NCI-H1417 treated with DMSO at 0.1 percent for 48 hours (cell line): ENCODE measurements around the gene GMNC.
"Not testable (repeated sequence)": the region's sequence is repeated elsewhere in the genome, so short reads cannot be mapped to it uniquely, and the experiment has no call there.

Experiments used
- DNase-seq: peaks from one replicate; lab custom pipeline; 2025; lab: John Stamatoyannopoulos, UW

GMNC gene

GRCh38 chr3:190862209-190863118, at the start of gene GMNC:
Gene GMNC, minus strand, starts transcription at chr3:190862694. Its CDS starts 79 bp downstream, at chr3:190862615.
- DNase-seq = no peak

GRCh38 chr3:190911382-190911781, 48.9 kb upstream of the GMNC start:
- DNase-seq = peak; percentile 99

GRCh38 chr3:190909908-190910307, 47.4 kb upstream of the GMNC start:
- DNase-seq = no peak

- no peak for DNase-seq
Observed at GRCh38 chr3:190903156-190903555, 40.7 kb upstream of the GMNC start.

- DNase-seq = no peak
Observed at GRCh38 chr3:190902292-190902691, 39.8 kb upstream of the GMNC start.

- no peak for DNase-seq
Observed at GRCh38 chr3:190892395-190892902, 30.0 kb upstream of the GMNC start.

GRCh38 chr3:190886945-190887344, 24.5 kb upstream of the GMNC start:
- DNase-seq = no peak

GRCh38 chr3:190883973-190884832, 21.7 kb upstream of the GMNC start:
- peak; percentile 27 for DNase-seq

GRCh38 chr3:190883141-190883540, 20.6 kb upstream of the GMNC start:
- no peak for DNase-seq

GRCh38 chr3:190877925-190878324, 15.4 kb upstream of the GMNC start:
- DNase-seq = no peak

GRCh38 chr3:190876433-190876832, 13.9 kb upstream of the GMNC start:
- not testable (repeated sequence) for DNase-seq

- DNase-seq = not testable (repeated sequence)
Observed at GRCh38 chr3:190875061-190875460, 12.6 kb upstream of the GMNC start.

- DNase-seq = no peak
Observed at GRCh38 chr3:190870127-190870526, 7.6 kb upstream of the GMNC start.

GRCh38 chr3:190867071-190867470, 4.6 kb upstream of the GMNC start:
- DNase-seq = no peak

GRCh38 chr3:190865828-190866227, 3.3 kb upstream of the GMNC start:
- no peak for DNase-seq

- DNase-seq = no peak
Observed at GRCh38 chr3:190865419-190865818, 2.9 kb upstream of the GMNC start.

- no peak for DNase-seq
Observed at GRCh38 chr3:190864002-190864401, 1.5 kb upstream of the GMNC start.

- DNase-seq = no peak
Observed at GRCh38 chr3:190863119-190863465, 598 bp upstream of the GMNC start.

GRCh38 chr3:190860521-190860920, 2.0 kb downstream of the GMNC start:
- no peak for DNase-seq

GRCh38 chr3:190855151-190855550, 7.3 kb downstream of the GMNC start:
- DNase-seq = no peak

GRCh38 chr3:190854062-190854461, 8.4 kb downstream of the GMNC start:
- DNase-seq = no peak

GRCh38 chr3:190853464-190853863, 9.0 kb downstream of the GMNC start:
- DNase-seq = no peak

- no peak for DNase-seq
Observed at GRCh38 chr3:190849607-190850006, 12.9 kb downstream of the GMNC start.
